DMS53 (cell line): ENCODE measurements around the gene HEATR5A.
"Not testable (repeated sequence)": the region's sequence is repeated elsewhere in the genome, so short reads cannot be mapped to it uniquely, and the experiment has no call there.

ENCODE experiments used
- DNase-seq: peaks from one replicate; lab custom pipeline; 2025; lab: John Stamatoyannopoulos, UW

The HEATR5A gene

DNA sequence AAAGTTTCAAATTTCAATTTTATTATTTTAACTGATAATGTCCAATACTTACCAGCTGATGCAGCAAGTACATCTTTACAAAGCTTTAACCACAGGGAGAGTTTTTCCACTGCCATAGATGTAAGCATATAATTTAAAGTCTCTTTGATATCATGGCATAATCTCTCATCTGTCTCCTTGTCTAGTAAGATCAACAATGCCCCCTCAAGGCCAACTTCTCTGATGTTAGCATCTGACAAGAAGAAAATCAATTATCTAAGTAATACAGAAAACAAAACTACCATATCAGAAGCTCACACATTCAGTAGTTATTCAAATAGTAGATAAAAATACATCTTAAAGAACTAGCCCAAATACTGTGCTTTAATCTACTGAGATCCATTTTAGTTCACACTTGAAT is 94.2 kb downstream of the HEATR5A start:
- DNase-seq, result peak; percentile 7

DNA sequence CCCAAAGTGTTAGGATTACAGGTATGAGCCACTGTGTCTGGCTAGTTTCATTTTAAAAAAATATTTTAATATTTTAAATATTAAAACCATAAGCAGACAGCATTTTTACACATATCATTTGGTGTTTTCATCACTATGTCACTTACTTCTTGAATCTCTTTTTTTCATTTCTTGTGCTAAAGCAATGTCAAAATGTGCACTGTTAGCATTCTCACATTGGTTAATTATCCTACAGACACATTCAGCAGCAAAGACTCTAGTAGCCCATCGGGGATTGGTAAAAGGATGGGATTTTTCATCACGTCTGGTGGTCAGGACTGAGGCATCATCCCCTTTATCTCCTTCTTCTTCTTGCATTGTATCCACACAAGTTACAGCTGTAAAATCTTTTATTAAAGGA is 96.9 kb downstream of the HEATR5A start:
- DNase-seq, result no peak

DNA sequence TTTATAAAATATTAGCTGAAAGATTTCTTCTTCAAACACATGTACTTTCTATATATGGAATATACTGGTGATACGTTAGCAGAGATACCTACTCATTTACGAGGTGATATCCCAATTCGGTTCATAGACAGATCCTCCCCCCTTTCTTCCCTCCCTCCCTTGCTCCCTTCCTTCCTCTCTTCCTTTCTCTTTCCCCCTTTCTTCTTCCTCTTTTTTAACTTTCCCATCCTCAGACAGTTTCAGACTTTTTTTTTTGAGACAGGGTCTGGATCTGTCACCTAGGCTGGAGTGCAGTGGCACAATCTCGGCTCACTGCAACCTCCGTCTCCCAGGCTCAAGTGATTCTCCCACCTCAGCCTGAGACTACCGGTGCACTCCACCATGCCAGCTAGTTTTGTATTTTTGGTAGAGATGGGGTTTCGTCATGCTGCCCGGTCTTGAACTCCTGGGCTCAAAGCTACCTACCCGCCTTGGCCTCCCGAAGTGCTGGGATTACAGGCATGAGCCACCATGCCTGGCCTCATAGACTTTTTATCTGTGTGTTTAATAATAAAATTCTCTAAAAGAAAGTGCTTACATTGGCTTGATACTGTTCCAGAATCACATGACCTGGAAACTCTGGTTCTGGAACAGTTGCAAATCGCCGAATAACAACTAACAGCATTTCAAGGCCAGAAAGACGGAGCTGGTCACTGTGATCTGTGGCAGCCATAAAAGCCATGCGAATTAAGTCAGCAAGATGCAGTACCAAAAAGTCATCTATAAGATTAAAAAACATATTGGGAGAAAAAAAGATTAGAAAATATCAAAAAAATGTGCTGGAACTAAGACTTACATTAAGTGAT is 99.2 kb downstream of the HEATR5A start:
- DNase-seq, result no peak

DNA sequence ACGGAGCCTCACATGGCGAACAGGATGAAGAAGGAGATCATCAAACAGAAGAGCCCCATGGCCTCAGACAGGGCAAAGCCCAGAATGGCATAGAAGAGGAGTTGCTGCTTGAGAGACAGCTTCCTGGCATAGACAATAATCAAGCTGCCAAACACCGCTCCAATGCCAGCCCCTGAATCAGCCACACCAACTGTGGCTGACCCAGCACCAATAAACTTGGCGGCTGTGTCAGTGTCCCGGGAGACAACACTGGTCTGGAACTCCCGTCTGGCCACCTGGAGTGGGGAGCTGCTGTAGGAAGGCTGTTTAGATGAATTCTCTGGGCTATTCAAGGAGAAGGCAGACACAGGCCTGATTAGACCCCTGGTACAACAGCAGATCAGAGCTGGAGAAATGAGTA is 100.1 kb downstream of the HEATR5A start:
- no peak for DNase-seq

DNA sequence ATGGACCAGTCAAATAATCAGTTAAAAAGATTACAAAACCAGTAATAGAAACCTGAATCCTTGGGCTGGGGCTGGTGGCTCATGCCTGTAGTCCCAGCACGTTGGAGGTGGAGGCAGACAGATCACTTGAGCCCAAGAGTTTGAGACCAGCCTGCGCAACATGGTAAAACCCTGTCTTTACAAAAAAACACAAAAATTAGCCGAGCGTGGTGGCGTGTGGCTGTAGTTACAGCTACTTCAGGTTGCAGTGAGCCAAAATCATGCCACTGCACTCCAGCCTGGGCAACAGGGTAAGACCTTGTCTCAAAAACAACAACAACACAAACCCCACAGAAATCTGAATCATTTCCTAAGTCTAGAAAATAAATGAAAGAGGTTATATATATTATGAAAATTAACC is 100.6 kb downstream of the HEATR5A start:
- no peak for DNase-seq

DNA sequence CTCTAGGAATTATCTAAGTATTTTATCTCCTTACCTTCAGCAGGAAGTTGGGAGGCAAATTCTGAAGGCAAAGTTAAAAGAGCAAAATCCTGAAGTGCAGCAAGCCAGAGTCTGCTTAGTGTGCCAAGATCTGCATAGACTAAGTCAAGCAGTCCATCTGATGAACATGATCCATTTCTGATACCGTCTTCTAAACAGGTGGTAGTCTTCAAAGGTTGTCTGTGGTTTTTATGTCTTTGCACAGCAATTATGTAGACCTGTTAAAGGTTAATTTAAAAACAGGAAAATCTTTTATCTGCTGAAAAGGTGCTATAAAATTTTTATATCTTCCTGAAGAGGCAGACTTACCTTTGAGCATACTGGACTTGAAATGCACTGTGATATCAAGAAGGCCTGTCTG is 107.4 kb downstream of the HEATR5A start:
- DNase-seq, result no peak

DNA sequence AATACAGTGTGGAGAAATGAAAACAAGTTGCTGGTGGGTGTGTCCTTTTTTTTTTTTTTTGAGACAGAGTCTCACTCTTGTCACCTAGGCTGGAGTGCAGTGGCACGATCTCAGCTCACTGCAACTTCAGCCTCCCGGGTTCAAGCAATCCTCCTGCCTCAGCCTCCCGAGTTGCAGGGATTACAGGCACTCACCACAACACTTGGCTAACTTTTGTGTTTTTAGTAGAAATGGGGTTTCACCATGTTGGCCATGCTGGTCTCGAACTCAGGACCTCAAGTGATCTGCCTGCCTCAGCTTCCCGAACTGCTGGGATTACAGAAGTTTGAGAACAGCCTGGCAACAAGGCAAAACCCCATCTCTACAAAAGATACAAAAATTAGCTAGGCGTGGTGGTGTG is 108.0 kb downstream of the HEATR5A start:
- not testable (repeated sequence) for DNase-seq

DNA sequence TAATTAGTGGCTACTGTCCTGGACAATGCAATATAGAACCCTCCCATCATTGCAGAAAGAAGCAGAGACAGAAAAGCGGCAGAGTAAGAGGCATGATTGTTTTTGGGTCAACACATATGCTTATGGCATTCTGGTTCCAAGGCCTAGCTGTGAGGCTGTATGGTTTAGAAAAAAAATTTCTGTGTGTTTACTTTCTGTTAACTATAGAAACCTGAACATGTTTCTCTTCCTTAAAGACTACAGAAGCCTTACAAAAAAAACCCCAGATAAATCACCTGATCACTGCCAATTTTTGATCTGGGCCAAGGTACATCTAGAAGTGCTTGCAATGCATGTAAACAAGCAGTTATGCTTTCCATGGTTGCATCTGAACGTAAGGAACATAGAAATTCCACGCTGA is 112.7 kb downstream of the HEATR5A start:
- no peak for DNase-seq

DNA sequence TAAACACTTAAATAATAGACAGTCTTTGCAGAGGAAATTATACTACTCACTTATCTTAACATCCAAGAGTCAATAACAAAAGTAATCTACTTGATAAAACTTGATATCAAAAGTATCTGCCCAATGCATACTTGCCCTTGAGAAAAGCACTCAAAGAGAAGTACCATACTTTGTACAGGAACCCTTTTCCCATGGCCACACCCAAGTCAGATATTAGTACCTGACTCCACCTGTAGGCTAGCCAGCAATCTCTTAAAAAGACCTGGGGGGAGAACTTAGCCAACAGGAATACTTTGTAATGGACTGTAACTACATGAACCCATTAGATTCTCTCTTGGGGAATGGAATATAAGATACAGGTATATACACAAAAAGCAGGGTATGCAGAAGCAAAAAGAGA is 113.2 kb downstream of the HEATR5A start:
- no peak for DNase-seq

DNA sequence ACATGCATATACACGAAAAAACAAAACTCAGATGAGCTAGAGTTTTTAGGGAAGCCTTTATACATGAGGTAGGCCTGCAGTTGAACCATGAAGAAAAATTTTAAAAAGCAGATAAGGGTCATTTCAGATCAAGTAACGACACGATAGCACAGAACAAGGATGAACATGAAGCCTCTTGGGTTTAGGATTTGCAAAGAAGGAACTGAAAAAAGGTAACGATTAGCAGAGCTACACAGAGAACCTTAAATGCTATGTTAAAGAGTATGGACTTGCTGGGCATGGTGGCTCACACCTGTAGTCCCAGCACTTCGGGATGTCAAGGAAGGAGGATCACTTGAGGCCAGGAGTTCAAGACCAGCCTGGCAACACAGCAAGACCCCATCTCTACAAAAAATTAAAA is 116.7 kb downstream of the HEATR5A start:
- DNase-seq, result no peak

DNA sequence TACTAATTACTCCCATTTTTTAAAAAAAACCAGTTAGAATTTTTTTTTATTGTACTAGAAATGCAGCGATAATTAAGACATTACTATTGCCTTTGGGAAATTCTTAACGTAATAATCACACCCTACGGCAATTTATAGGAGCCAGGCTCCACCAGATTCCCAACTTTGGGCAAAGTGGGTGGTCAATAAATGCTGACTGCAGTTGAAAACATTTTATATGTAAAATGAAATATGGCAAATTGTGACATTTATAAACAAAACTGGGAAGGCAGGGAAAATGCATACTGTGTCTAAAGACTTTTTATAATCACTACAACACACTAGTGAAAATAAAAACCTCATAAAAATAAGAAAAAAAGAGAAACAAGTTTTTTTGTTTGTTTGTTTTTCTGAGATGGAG is 119.5 kb downstream of the HEATR5A start:
- DNase-seq, result no peak

DNA sequence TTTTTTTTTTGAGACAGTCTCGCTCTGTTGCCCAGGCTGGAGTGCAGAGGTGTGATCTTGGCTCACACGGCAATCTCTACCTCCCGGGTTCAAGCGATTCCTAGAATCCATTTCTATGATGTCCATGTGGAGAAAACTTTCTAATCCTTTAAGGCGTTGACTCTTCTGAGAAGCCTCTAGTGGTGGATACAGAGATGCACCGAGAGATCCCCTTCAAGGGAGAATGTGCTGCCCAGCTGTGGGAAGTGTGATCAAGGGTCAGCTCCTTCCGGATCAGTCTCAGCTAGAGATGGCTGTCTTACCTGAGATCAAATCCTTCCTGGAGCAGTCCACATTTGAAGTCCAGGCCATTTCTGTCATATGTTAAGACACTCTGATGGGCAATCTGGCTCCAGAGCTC is 120.1 kb downstream of the HEATR5A start:
- no peak for DNase-seq

DNA sequence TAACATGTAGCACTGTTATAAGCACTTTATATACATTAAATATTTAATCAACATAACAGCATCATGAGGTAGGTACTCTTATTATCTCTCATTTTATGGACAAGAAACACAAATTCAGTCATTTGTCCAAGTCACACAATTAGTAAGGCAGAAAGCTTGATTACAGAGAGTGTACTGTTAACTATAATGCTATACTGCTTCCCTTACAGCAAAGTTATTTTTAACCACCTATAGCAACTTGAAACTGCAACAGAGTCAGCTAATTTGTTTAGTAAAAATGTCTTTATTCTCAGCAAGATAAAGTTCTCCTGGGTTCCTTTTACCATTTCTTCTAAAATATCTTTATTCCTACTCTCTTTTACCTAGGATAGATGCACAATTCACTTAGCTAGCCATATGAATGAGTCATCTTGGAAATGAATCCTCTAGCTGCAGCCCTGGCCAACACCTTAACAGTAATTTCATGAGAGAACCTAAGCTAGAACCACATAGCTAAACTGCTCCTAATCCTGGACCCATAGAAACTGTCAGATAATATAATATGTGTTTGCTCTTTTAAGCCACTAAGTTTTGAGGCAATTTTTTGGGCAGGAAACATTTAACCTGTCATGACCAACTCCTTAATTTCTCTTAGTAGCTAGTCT is 122.5 kb downstream of the HEATR5A start:
- DNase-seq, result no peak

DNA sequence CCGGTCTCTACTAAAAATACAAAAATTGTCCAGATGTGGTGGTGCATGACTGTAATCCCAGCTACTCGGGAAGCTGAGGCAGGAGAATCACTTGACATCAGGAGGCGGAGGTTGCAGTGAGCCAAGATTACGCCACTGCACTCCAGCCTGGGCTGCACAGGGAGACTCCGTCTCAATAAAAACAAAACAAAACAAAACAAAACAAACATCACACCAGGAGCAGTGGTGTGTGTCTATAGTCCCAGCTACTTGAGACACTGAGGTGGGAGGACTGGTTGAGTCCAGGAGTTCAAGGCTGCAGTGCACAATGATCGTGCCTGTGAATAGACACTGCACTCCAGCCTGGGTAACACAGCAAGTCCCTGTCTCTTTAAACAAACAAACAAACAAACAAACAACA is 123.2 kb downstream of the HEATR5A start:
- no peak for DNase-seq

DNA sequence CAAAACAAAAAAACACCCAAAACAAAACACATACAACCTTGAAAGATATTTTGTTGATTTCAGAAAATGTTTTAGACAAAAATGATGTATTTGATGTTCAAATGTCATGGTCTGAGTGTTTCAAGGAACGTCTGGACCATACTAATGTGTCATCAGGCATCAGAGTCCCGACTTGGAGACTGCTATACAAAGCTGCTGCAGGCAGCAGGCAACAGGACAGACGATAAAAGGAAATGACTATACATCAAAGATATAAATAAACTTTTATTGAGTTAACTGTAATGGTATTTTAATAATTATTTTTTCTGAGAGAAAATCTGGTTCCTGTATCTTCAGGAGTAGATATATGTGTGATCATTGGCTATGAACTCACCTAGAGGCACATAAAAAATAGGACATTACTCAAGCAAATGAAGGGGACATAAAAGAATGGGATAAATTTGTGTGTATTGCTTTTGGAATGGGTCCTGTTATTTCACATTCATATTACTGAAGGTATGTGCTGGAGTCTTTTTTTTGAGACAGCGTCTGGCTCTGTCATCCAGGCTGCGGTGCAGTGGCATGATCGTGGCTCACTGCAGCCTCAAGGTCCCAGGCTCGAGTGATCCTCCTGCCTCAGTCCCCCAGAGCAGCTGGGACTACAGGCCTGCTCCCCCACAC is 125.5 kb downstream of the HEATR5A start:
- no peak for DNase-seq

DNA sequence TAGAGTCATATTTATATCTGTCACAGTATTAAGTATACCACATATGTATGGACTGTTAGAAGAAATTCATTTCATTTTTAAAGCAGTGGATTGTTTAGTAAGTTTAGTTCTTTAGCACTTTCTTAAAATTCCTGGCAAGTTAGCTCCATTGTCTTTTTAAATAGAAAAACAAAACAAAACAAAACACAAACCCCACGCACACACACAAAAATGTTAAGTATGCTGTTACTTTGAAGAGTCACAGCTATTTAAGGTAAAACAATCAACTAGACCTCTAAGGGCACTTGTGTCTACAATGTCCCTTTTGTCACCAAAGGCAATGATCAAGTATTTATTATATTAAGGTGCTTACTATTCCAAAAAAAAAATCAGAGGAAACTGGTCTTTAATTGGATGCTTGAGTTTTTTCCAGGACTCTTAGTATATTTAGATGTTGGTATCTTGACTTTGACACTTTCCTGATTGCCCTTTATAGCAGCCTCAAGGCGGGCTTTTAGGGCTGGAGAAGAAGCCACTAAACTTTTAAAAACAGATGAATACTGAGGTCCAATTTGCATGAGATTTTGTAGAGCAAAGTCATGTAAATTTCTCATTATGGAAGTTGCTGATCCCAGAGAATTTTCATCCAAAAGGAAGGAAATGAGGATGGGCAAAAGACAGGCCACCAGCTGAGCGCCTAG is 127.3 kb downstream of the HEATR5A start:
- DNase-seq, result no peak

DNA sequence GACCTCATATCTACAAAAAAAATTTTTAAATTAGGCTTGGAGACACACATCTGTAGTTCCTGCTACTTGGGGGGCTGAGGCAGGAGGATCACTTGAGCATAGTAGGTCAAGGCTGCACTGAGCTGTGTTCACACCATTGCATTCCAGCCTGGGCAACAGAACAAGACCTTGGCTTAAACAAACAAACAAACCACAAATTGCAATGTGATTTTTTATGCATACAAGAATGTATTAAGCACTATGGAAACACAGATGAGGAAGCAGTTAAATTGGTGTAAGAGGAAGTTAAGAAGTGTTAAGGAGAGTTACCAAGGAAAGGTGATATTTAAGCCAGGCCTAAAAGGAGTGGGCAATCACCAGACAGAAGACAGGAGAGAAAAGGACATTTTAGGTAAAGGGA is 129.1 kb downstream of the HEATR5A start:
- no peak for DNase-seq

DNA sequence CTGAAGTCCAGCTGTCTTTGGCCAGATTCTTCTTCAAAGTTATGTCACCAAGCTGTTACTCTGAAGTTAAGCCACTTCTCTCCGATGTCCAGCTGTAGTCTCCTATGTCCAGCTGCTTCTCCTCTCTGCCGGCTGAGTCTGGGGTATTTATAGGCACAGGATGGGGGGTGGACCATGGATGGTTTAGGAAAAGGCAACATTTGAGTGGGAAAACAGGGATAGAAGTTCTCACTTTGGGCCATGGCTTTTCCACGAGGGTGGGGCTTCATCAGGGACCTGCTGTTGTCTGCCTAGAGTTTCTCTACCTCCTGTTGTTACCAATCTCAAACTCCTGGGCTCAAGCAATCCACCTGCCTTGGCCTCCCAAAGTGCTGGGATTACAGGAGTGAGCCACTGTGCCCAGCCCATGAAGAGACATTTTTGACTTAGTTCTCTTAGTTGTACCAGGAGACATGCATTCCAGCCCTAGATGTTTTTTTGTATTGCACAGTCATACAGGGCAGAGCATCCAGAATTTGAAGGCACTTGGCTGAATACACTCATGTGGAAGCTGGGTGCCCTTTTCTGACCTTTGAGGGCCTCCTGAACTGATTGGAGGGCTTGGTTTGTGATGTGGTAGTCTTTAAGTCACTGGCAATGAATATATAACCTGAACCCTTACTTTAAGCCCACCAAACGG is 132.9 kb downstream of the HEATR5A start:
- no peak for DNase-seq

DNA sequence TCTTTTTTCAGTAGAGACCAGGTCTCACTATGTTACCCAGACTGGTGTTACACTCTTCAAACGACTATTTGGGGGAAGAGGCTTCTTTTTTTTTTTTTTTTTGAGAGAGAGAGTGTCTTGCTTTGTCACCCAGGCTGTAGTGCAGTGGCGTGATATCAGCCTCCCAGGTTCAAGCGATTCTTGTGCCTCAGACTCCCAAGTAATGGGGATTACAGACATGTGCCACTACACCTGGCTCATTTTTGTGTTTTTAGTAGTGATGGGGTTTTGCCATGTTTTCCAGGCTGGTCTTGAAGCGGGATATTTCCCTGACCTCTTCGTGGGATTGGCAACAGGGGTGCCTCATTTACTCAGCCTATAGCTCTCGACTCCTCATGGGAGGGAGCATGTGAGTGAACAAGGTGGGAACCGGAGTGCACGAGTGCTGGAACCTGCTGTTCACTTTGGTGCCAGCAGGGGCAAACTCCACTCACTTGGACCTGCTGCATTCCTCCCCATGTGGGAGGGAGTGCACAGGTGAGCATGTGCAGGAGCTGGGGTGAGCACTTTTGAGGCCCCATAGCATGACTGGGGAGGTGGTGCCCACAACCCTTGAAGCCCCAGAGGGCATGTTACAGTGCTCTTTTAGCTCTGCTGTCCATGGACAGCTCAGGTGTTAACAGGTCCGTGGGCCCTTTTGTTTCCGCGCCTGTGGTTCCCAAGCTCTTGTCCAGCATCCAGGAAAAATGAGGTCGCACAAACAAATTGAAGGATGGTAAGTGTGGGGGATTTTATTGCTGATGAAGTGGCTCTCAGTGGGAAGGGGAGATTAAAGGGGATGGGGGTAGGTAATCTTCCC is 133.7 kb downstream of the HEATR5A start:
- peak; percentile 20 for DNase-seq

DNA sequence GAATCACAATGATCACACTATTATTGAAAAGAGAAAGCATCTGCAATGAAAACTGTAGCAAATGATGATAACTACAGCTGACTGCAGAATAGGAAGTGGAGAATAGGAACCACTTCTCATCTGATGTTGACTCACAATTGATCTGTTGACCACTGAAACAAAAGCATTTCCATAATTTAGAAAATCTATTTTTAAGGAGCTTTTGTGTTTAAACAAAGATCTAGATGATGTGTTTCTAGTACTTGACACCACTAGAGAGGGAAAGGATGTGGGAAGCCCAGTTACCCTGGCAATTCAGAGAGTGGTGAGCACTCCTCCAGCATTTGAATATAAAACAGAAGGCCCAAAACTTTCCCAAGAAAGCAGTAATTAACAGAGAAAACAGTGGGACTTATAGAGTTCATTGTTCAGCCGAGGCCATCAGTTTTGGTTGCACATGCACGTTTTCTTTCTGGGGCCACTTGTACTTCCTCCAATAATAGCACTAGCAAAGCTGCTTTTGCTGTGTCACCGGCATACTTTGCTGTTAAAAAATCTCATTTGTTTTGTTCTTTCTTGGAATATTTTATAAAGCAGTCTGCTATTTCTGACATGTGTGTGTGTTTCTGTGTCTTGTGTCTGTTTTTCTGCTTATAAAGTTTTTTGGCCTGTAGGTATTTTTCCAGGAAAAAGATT is 136.6 kb downstream of the HEATR5A start:
- DNase-seq, result peak; percentile 24

DNA sequence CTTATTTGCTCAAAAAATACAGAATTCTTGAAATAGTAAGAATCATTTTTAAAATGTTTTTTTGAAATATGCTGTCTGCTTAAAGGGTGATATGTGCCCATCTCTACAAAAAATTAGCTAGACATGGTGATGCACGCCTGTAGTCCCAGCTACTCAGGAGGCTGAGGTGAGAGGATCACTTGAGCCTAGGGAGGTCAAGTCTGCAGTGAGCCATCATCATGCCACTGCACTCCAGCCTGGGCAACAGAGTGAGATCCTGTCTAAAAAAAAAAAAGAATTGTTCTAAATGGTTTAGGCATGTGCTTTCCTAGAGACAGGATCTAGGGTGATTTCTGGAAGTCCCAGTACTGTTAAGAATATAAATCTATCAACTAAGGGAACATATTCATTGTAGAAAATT is 137.2 kb downstream of the HEATR5A start:
- no peak for DNase-seq
